Limb (tissue), 2 donors: ENCODE measurements around the gene ICAM2.
"Not testable (repeated sequence)": the region's sequence is repeated elsewhere in the genome, so short reads cannot be mapped to it uniquely, and the experiment has no call there.

ENCODE experiments used
- DNase-seq, 2 donors: peaks; one replicate each; pipeline ENCODE4 v3.0.0-alpha.2; 2016; ENCODE audit errors: extremely low spot score in 2 of 2

The ICAM2 gene

GRCh38 chr17:64009571-64010402, 10.6 kb downstream of the ICAM2 start:
- DNase-seq, result no peak

GRCh38 chr17:64008830-64009229, 11.6 kb downstream of the ICAM2 start:
- no peak for DNase-seq

GRCh38 chr17:64008346-64008745, 12.1 kb downstream of the ICAM2 start:
- no peak for DNase-seq

GRCh38 chr17:64007838-64008282, 12.6 kb downstream of the ICAM2 start:
- DNase-seq, result no peak

- not testable (repeated sequence) for DNase-seq
Observed at GRCh38 chr17:64007089-64007837, 13.2 kb downstream of the ICAM2 start.

- DNase-seq, result no peak
Observed at GRCh38 chr17:64006361-64007088, 13.9 kb downstream of the ICAM2 start.

- DNase-seq, result no peak
Observed at GRCh38 chr17:64005734-64006167, 14.7 kb downstream of the ICAM2 start.

GRCh38 chr17:64004903-64005733, 15.3 kb downstream of the ICAM2 start:
- DNase-seq, result no peak

- DNase-seq, result no peak
Observed at GRCh38 chr17:64004218-64004770, 16.1 kb downstream of the ICAM2 start.

GRCh38 chr17:64003526-64004121, 16.8 kb downstream of the ICAM2 start:
- DNase-seq, result no peak

GRCh38 chr17:64002658-64003525, 17.5 kb downstream of the ICAM2 start:
- no peak for DNase-seq

GRCh38 chr17:64001763-64002529, 18.5 kb downstream of the ICAM2 start:
- DNase-seq, result no peak

GRCh38 chr17:64001091-64001579, 19.3 kb downstream of the ICAM2 start:
- no peak for DNase-seq

- DNase-seq, result no peak
Observed at GRCh38 chr17:63999680-64000531, 20.5 kb downstream of the ICAM2 start.

- no peak for DNase-seq
Observed at GRCh38 chr17:63998721-63999679, 21.4 kb downstream of the ICAM2 start.

- DNase-seq, result peak; percentile 76 to 89
Observed at GRCh38 chr17:63998050-63998720, 22.2 kb downstream of the ICAM2 start, which contains the start of gene PRR29. Gene PRR29, plus strand, starts transcription at chr17:63998351. Its CDS starts 14 bp downstream, at chr17:63998365.
